ENCODE data around the gene DLG1.

Gene DLG1

DNA sequence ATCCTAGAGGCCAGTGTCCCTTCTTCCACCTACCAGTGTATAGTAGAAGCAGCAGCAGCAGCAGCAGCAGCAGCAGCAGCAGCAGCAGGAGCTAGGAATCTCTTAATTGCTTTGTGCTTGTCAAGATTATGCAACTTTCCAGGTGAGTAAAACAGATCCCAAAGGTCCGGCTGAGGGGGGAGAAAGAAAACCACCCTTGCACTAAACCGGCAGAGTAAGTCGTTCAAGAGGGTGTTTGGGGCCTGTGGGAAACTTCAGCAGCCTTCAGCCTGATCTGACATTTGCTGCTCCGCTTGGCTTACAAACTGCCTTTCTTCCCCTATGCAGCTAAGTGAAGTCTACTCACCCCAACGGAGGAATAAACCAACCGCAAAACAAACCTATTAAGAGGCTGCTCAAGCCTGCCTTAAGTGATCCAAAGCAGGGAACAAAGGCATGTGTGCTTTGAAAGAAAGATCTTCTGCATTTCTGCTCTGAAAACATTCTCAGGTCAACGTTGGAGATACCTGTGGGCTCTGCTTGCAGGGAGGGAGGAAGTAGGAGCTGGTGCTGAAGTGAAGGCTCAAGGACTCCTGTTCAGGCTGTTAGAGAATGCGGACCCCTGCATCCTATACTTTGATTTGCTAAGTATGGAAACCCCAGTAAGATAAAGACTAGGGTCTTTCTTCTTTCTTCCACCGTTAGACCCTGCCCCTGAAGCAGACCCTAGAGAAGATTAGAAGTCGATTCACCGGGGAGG is 35.7 kb upstream of the DLG1 start:
- no peak overlapping the region for H3K4me3 ChIP-seq (ENCODE audit: low read depth, low read length)
- TF ChIP-seq, protein P1, sequence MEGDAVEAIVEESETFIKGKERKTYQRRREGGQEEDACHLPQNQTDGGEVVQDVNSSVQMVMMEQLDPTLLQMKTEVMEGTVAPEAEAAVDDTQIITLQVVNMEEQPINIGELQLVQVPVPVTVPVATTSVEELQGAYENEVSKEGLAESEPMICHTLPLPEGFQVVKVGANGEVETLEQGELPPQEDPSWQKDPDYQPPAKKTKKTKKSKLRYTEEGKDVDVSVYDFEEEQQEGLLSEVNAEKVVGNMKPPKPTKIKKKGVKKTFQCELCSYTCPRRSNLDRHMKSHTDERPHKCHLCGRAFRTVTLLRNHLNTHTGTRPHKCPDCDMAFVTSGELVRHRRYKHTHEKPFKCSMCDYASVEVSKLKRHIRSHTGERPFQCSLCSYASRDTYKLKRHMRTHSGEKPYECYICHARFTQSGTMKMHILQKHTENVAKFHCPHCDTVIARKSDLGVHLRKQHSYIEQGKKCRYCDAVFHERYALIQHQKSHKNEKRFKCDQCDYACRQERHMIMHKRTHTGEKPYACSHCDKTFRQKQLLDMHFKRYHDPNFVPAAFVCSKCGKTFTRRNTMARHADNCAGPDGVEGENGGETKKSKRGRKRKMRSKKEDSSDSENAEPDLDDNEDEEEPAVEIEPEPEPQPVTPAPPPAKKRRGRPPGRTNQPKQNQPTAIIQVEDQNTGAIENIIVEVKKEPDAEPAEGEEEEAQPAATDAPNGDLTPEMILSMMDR (IDR thresholded peaks at IDR 0.05; ENCODE audit: low read depth, low read length, missing control alignments): no peak
- DNase-seq (ENCODE audit: low read depth): no peak

DNA sequence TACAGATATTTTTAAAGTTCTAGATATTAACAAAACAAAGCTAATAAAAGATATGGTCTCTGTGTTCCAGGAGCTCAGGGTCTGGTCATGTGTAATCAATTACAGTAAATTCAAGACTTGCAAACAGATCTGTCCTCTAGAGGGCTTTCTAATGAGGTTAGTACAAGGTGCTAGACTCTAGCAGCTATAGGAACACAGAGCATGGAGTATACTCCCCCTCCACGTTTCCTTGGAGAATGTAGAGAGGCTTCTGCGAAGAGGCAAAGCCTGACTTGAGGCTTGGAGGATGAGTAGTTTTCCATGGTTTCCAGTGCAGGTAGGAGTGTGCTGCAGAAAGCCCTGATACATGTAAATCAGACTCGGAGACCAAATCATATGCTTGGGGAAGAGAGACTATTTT is 32.7 kb upstream of the DLG1 start:
- TF ChIP-seq, protein P1 (IDR thresholded peaks at IDR 0.05; ENCODE audit: low read depth, low read length, missing control alignments): no peak
- DNase-seq (ENCODE audit: low read depth): no peak
- no peak overlapping the region for H3K4me3 ChIP-seq (ENCODE audit: low read depth, low read length)

- TF ChIP-seq, protein P1 (IDR thresholded peaks at IDR 0.05; ENCODE audit: low read depth, low read length, missing control alignments): no peak
- H3K4me3 ChIP-seq (ENCODE audit: low read depth, low read length): no peak overlapping the region
- no peak for DNase-seq (ENCODE audit: low read depth)
Measured at GRCh38 chr3:197329382-197329781, 31.0 kb upstream of the DLG1 start.

GRCh38 chr3:197328198-197328597 is 29.8 kb upstream of the DLG1 start:
- TF ChIP-seq, protein P1 (IDR thresholded peaks at IDR 0.05; ENCODE audit: low read depth, low read length, missing control alignments): no peak
- no peak for DNase-seq (ENCODE audit: low read depth)
- H3K4me3 ChIP-seq (ENCODE audit: low read depth, low read length): no peak overlapping the region

DNA sequence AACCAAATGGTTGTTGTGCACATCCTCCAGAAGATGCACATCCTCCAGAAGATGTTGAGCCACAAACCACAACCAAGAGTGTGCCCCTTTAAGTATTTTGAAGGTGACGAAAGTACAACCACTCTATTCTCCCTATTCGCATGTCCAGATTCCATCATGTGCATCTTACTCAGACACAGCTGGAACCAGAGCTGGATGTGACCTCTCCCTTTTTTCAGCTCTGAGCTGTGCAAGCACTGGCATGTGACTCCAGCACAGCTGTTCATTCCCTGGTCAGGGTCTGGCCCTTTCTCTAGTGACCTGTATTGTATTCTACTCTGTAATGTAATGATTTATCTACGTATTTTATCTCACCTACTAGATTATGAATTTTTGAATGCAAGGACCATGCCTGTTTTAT is 29.3 kb upstream of the DLG1 start:
- TF ChIP-seq, protein P1 (IDR thresholded peaks at IDR 0.05; ENCODE audit: low read depth, low read length, missing control alignments): no peak
- no peak for DNase-seq (ENCODE audit: low read depth)
- H3K4me3 ChIP-seq (ENCODE audit: low read depth, low read length): no peak overlapping the region

GRCh38 chr3:197325773-197326172 is 27.4 kb upstream of the DLG1 start:
- DNase-seq (ENCODE audit: low read depth): no peak
- TF ChIP-seq, protein P1 (IDR thresholded peaks at IDR 0.05; ENCODE audit: low read depth, low read length, missing control alignments): no peak
- H3K4me3 ChIP-seq (ENCODE audit: low read depth, low read length): no peak overlapping the region

DNA sequence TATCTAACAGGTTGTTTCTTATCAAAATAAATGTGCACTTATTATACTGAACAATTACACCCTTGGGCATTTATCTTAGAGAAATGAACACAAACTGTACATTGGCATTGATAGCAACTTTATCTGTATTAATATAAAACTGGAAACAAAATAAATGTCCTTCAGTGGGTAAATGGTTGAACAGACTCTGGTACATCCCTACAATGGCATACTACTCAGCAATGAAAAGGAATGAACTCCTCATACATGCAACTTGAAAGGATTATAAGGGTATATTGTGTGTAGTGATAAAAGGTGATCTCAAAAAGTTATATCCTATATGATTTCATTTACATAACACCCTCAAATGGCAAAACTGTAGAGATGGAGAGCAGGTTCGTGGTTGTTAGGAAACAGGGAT is 23.7 kb upstream of the DLG1 start:
- TF ChIP-seq, protein P1 (IDR thresholded peaks at IDR 0.05; ENCODE audit: low read depth, low read length, missing control alignments): no peak

More for the DNA sequence above, 23.7 kb upstream of the DLG1 start:
- no peak overlapping the region for H3K4me3 ChIP-seq (ENCODE audit: low read depth, low read length)
- DNase-seq (ENCODE audit: low read depth): no peak

Measured in GM12864 (cell line).